ENCODE results near the gene VASH2. TPM values are rescaled to one million over a fixed set of nuclear protein-coding genes. Genes with fewer than 3 reads are reported as not detected.

The VASH2 gene
- total RNA-seq, 4 donors from 2014 or later = 1.5 TPM; not detected in 3

- no peak for DNase-seq
- in situ Hi-C loops (cut with MboI; ENCODE audit: low sequenced_read_pairs in 4 of 4) = no loop called here
- TF ChIP-seq, protein P1, sequence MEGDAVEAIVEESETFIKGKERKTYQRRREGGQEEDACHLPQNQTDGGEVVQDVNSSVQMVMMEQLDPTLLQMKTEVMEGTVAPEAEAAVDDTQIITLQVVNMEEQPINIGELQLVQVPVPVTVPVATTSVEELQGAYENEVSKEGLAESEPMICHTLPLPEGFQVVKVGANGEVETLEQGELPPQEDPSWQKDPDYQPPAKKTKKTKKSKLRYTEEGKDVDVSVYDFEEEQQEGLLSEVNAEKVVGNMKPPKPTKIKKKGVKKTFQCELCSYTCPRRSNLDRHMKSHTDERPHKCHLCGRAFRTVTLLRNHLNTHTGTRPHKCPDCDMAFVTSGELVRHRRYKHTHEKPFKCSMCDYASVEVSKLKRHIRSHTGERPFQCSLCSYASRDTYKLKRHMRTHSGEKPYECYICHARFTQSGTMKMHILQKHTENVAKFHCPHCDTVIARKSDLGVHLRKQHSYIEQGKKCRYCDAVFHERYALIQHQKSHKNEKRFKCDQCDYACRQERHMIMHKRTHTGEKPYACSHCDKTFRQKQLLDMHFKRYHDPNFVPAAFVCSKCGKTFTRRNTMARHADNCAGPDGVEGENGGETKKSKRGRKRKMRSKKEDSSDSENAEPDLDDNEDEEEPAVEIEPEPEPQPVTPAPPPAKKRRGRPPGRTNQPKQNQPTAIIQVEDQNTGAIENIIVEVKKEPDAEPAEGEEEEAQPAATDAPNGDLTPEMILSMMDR (IDR thresholded peaks at IDR 0.05 in 4 of 5, conservative IDR thresholded peaks at IDR 0.05 in 1 of 5) = no peak
- no peak for TF ChIP-seq POLR2A (IDR thresholded peaks at IDR 0.05)
- no peak overlapping the region for H3K4me3 ChIP-seq
- no peaks in the 10 kb centered on the region for H3K9me3 ChIP-seq
- no peaks in the 10 kb centered on the region for H3K4me1 ChIP-seq
- no peak for ATAC-seq
- H3K27ac ChIP-seq = no peak overlapping the region
- H3K36me3 ChIP-seq = no peaks in the 10 kb centered on the region
- H3K27me3 ChIP-seq = no peaks in the 10 kb centered on the region
- intact Hi-C loops (cut with DNase I; ENCODE audit: low total_unique reads) = no loop called here
Measured at GRCh38 chr1:212944229-212944901, 6.0 kb upstream of the VASH2 start.

DNA sequence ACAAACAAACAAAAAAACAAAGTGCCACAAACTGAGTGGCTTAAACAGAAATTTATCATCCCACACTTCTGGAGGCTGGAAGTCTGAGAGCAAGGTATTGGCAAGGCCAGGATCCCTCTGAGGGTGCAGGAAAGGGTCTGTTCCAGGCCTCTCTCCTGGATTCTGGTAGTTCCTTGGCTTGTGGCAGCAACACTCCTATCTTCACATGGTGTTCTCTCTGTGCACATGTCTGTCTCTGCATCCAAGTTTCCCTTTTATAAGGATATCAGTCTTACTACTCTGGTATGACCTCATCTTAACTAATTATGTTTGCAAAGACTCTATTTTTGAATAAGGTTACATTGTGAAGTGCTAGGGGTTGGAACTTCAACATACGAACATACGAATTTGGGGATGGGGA, 5.3 kb upstream of the VASH2 start:
- intact Hi-C loops (cut with DNase I; ENCODE audit: low total_unique reads) (no loop called here), in situ Hi-C loops (cut with MboI; ENCODE audit: low sequenced_read_pairs in 4 of 4) (no loop called here)
- Histone ChIP-seq H3K4me1 (no peaks in the 10 kb centered on the region), H3K4me3 (no peak overlapping the region), H3K27me3 (no peaks in the 10 kb centered on the region), H3K9me3 (no peaks in the 10 kb centered on the region), H3K36me3 (no peaks in the 10 kb centered on the region), H3K27ac (no peak overlapping the region)
- ATAC-seq (no peak), DNase-seq (no peak)
- no peak for TF ChIP-seq POLR2A (IDR thresholded peaks at IDR 0.05)
- TF ChIP-seq, protein P1 (IDR thresholded peaks at IDR 0.05 in 4 of 5, conservative IDR thresholded peaks at IDR 0.05 in 1 of 5) = no peak

- Histone ChIP-seq H3K4me1 (peaks cover 0 to 2% of the 10 kb centered on the region in 2 donors), H3K9me3 (no peaks in the 10 kb centered on the region), H3K27ac (no peak overlapping the region), H3K36me3 (no peaks in the 10 kb centered on the region), H3K4me3 (no peak overlapping the region), H3K27me3 (no peaks in the 10 kb centered on the region)
- DNase-seq (no peak), ATAC-seq (no peak)
- intact Hi-C loops (cut with DNase I; ENCODE audit: low total_unique reads) (no loop called here), in situ Hi-C loops (cut with MboI; ENCODE audit: low sequenced_read_pairs in 4 of 4) (no loop called here)
- no peak for TF ChIP-seq POLR2A (IDR thresholded peaks at IDR 0.05)
- TF ChIP-seq, protein P1 (IDR thresholded peaks at IDR 0.05 in 4 of 5, conservative IDR thresholded peaks at IDR 0.05 in 1 of 5) = no peak
Measured at GRCh38 chr1:212945463-212946160, 4.7 kb upstream of the VASH2 start.

DNA sequence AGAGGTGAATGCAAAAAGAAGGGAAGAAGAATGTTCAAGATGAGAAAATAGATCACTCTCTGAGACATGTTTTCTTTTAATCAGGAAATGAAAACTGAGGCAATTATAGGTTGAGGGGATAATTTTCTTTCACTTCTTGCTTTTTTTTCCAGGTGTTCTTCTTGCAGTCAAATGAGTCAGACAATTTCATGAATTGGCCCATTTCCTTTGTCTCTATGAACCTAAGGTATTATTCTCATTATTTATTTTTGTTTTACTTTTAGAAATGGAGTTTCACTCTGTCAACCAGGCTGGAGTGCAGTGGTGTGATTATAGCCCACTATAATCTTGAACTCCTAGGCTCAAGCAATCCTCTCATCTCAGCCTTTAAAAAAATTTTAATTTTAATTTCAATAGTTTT, 3.5 kb upstream of the VASH2 start:
- H3K9me3 ChIP-seq = no peaks in the 10 kb centered on the region
- peaks cover 0 to 3% (median 0%) of the 10 kb centered on the region in 3 donors for H3K27me3 ChIP-seq
- ATAC-seq (no peak), DNase-seq (no peak)
- peaks cover 5 to 12% of the 10 kb centered on the region in 2 donors for H3K4me1 ChIP-seq
- no peak overlapping the region for H3K4me3 ChIP-seq
- in situ Hi-C loops (cut with MboI; ENCODE audit: low sequenced_read_pairs in 4 of 4) (no loop called here), intact Hi-C loops (cut with DNase I; ENCODE audit: low total_unique reads) (no loop called here)
- TF ChIP-seq, protein P1 (IDR thresholded peaks at IDR 0.05 in 4 of 5, conservative IDR thresholded peaks at IDR 0.05 in 1 of 5) = no peak
- no peak for TF ChIP-seq POLR2A (IDR thresholded peaks at IDR 0.05)
- H3K36me3 ChIP-seq = no peaks in the 10 kb centered on the region
- H3K27ac ChIP-seq = no peak overlapping the region

All from gastrocnemius medialis (tissue), 4 donors.